Endothelial cell of umbilical vein (primary cell): ENCODE data around the gene TFF3.

ENCODE experiments used
- CTCF ChIP-seq, 2 donors: IDR thresholded peaks; 1 replicate in 1 of 2; 2 replicates in 1 of 2; pipeline ENCODE4 v1.5.1; 2011; ENCODE audit warnings: low read length in 2 of 2, mild to moderate bottlenecking in 2 of 2, moderate library complexity in 2 of 2, control low read depth in 1 of 2, inconsistent platforms in 1 of 2, low read depth in 1 of 2; ENCODE audit not compliant: insufficient read depth in 1 of 2; ENCODE audit errors: extremely low read depth in 1 of 2
- EZH2 ChIP-seq: IDR thresholded peaks from 2 replicates; pipeline ENCODE4 v1.6.1; 2012; ENCODE audit warnings: borderline replicate concordance, low read depth, mild to moderate bottlenecking, moderate library complexity, low read length, inconsistent platforms; ENCODE audit not compliant: severe bottlenecking
- FOS ChIP-seq: IDR thresholded peaks from 2 replicates; pipeline ENCODE4 v1.6.1; 2011; ENCODE audit warnings: mild to moderate bottlenecking, low read length, moderate library complexity, borderline replicate concordance; ENCODE audit not compliant: insufficient read depth
- GATA2 ChIP-seq: IDR thresholded peaks from 2 replicates; pipeline ENCODE4 v1.7.0; 2011; ENCODE audit warnings: low read depth, mild to moderate bottlenecking, moderate library complexity, mixed read lengths, low read length; ENCODE audit not compliant: insufficient read length, insufficient read depth
- JUN ChIP-seq: IDR thresholded peaks from 2 replicates; pipeline ENCODE4 v1.6.1; 2011; ENCODE audit warnings: borderline replicate concordance, low read depth; ENCODE audit not compliant: insufficient read length, insufficient read depth
- MAX ChIP-seq: IDR thresholded peaks from 2 replicates; pipeline ENCODE4 v1.6.1; 2011; ENCODE audit not compliant: insufficient read depth, insufficient read length
- MYC ChIP-seq: IDR thresholded peaks from one replicate; pipeline ENCODE4 v1.6.1; 2011; ENCODE audit warnings: mild to moderate bottlenecking, low read depth, low read length
- POLR2A ChIP-seq: IDR thresholded peaks from 2 replicates; pipeline ENCODE4 v1.6.1; 2012; ENCODE audit warnings: low read depth, mild to moderate bottlenecking, control low read depth, low read length
- POLR2AphosphoS5 ChIP-seq: IDR thresholded peaks from 2 replicates; pipeline ENCODE4 v1.6.1; 2012; ENCODE audit warnings: low read depth, mild to moderate bottlenecking, control low read depth, low read length, moderate library complexity; ENCODE audit not compliant: insufficient read depth

- TF ChIP-seq CTCF (IDR thresholded peaks at IDR 0.05; ENCODE audit: extremely low read depth in 1 of 2, insufficient read depth in 1 of 2, low read depth in 1 of 2, low read length in 2 of 2) (no peak), POLR2A (no peak), POLR2AphosphoS5 (no peak), MYC (no peak), EZH2 (no peak), GATA2 (no peak), MAX (no peak), JUN (no peak), FOS (no peak)
These were observed 45.8 kb downstream of the TFF3 start for GRCh38 chr21:42269386-42269785.
